NCI-H2227 (cell line): Measurements from ENCODE around the gene MYO1C.
A peak's percentile ranks its signal among the peaks of the same experiment; 100 is the strongest.
"Not testable (repeated sequence)": the region's sequence is repeated elsewhere in the genome, so short reads cannot be mapped to it uniquely, and the experiment has no call there.

Source experiments
- DNase-seq: peaks from one replicate; lab custom pipeline; 2025; ENCODE audit not compliant: unreplicated experiment; lab: John Stamatoyannopoulos, UW

Gene MYO1C

DNA sequence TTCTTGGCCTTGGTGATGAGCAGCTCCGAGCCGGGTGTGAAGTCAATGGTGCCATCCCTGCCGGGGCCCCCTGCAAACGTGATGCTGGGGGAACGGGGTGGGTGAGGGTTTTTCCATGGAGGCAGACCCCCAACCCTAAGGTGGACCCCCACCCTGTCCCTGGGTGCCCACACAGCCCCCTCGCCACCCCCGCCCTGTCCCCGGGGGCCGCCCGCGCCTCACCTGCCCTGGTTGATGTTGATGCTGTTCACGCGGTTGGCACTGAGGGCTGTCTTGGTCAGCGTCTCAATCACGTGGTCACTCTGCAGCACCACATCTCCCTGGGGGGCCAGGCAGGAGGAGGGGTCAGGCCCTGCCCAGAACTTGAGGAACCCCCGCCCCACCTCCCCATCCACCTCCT is 25.2 kb downstream of the MYO1C start:
- DNase-seq: no peak

DNA sequence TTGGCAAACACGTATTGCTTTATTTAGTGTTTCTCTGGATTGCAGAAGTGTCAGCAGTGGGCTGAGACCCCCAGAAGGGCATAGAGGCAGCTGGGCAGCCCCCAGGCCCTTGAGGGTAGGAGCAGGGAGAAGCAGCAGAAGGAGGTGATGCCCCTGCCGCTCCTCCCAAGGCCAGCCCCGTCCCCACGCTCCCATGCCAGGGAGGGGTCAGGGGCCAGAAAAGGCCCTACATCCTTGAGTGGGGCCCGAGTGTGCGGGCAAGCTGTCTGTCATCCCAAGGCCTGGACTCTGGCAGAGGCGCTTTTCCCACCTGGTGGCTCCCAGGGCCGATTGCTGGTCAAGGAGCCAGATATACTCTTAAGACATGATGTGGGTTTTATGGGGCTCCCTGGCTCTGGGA is 28.3 kb downstream of the MYO1C start:
- DNase-seq: no peak

DNA sequence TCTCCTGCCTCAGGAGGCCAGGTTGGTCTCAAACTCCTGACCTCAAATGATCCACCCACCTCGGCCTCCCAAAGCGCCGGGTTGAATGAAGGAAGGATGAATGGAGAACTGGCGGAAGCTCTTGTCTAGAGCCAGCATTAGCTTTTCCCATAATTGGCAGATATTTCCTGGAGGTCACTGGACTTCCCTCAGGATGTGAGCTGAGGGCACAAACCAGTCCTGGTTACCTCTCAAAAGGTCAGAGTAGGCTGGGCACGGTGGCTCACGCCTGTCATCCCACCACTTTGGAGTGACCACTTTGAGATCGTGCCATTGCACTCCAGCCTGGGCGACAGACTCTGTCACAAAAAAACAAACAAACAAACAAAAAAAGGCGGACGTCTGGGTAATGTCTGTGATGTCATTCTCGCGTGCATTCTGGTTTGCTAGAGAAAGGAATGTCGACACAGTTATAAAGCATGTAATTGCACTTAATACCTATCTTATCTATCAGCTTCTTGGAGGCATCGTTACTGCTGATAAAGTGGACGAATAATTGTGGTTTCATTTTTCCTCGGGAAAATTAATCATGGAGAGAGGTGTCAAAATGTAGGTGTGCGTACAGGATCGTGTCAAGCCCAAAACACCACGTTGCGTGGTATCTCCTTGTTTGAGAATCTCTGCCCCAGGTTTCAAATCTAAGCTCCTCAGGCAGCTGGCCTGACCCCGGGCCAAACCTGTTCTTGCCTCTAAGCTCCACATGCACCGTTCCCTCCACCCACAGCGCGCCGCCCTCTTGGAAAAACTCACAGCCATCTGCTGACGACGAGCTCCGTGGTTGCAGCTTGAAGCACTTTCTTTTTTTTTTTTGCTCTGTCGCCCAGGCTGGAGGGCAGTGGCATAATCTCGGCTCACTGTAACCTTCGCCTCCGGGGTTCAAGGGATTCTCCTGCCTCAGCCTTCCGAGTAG is 30.0 kb downstream of the MYO1C start:
- DNase-seq: peak; percentile 6

DNA sequence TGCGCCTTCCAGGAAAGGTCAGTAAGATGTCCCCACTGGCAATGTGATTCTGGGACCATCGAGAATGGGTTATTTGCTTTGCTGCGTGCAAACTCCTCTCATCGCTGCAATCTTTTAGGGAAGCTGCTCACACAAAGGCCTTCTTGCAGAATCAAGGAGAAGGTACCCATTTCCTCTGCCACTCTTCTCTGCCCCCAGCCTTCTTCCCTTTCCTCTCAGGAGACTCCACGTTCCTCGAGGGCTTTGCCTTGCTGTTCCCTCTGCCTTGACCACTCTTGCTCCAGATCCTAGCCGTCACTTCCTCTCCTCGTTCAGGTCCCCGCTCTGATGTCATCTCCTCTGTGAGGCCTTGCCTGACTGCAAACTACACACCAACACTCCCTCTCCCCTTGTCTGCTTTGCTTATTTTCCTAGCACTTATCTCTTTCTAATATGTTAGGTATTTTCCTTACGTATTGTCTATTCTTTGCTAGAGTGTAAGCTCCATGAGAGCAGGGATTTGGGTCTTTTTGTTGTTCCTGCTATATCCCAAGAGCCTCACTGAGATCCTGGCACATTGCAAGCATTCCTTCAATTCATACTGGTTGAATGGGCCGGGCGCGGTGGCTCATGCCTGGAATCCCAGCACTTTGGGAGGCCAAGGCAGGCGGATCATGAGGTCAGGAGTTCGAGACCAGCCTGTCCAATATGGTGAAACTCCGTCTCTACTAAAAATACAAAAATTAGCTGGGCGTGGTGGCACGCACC is 31.1 kb downstream of the MYO1C start:
- DNase-seq: no peak

DNA sequence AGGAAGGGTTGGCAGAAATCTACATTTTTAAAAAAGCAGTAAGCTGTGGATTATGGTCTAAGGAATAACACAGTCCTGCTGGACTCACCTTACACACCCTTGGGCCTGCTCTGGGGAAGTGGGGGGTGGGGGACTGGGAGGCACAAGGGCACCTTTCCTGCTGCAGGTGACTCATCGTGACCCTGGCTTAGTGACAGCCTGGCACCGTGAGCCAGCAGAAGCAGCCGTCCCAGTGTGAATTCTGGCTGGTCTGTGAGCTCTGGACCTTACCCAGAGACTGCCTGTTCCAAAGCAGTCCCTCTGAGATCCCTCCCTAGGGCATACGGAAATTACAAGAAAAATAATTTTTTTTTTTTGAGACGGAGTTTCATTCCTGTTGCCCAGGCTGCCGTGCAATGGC is 32.3 kb downstream of the MYO1C start:
- no peak for DNase-seq

DNA sequence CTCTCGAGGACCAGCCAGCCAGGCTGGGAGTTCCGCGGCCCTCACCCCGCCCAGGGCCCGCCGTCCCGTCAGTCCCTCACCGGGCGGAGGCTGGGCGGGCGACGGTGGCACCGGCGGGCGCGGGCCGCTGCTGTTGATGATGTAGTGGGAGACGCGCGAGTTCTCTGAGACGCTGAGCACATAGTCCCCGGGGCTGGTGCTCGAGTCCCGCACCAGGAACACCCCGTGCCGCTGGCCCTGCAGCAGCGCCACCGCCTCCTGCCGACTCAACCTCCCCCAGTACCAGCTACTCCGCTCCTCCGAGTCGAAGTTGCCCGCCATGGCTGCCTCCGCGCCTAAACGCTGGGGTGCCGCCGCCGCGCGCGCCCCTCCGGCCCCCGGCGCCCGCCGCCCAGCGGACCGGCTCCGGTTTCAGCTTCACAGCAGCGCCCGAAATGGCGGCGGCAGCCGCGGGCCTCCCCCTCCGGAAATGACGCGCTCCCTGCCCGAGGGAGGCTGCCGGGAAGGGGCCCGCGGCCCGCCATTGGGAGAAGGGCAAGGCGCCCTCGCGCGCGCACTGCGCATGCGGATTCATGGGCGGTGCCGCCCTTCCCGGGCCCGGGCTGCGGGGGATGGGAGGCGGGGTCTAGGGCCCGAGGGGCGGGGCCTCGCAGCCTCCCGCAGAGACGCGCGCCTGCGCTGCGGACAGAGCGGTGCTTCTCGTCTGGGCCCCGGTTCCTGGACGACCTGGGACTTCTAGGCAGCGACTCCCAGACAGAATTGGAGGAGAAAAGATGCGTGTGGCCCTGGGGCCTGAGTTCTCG is 36.5 kb downstream of the MYO1C start, which contains the start of gene CRK:
TSS of gene CRK (minus strand) at position 436 of the 803 bp plus-strand sequence. CDS start at position 321, 115 bp downstream.
- peak; percentile 96 for DNase-seq

DNA sequence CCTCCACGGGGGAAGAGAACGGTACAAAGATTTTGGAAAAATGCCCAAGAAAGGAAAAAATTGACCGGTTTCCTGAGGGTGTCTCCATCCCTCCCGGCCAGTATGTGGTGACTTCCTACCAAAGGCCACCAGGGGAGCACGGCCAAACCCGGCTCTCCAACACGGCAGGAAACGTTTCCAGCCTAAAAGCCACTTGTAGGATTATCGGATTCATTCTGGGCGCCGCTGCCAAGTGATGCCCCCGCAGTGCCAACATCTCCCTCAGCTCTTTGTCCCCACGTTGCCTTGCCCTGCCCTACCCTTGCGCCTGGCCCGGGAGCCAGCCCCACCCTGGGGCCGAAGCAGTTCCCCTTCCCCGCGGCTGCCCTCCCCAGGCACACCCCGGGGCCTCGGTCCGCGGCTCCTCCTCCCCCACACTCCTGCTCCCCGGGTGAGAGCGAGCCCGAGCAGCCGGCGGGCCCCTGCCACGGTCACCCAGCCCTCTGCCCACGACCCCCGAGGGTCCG is 37.1 kb downstream of the MYO1C start:
- DNase-seq: peak; percentile 55

DNA sequence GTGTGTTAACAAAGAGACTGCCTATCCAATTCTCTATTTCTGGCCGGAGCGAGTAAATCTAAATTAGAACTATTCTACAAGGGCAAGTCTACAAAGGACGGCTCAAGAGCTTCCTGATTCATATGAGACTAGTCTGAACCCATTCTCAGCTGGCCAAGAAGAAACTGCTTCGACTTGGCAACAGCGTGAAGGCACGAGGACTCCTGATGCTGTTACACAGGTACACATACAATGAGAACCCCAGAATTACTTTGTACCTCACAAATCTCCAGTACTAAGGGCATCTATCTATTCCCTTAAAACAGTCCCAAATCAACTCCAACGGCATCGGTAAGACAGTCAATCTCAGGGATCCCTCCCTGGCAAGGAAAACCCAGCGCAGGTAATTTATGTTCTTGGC is 37.9 kb downstream of the MYO1C start:
- DNase-seq: no peak

DNA sequence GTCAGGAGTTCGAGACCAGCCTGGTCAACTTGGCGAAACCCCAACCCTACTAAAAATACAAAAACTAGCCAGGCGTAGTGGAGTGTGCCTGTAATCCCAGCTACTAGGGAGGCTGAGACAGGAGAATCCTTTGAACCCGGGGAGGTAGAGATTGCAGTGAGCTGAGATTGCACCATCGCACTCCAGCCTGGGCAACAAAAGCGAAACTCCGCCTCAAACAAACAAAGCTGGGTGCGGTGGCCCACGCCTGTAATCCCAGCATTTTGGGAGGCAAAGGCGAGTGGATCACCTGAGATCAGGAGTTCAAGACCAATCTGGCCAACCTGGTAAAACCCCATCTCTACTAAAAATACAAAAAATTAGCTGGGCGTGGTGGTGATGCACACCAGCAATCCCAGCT is 38.8 kb downstream of the MYO1C start:
- not testable (repeated sequence) for DNase-seq

DNA sequence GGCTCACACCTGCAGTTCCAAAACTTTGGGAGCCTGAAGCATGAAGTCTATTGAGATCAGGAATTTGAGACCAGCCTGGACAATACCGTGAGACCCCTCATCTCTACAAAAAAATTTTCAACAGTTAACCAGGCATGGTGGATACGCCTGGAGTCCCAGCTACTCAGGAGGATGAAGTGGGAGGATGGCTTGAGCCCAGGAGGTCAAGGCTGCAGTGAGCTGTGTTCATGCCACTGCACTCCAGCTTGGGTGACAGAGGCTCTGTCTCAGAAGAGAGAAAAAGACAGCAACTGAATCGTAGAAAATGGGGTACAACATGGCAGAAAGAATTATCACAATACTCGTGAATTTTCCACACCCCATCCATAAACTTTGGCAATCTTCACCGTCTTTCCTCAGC is 39.6 kb downstream of the MYO1C start:
- no peak for DNase-seq

DNA sequence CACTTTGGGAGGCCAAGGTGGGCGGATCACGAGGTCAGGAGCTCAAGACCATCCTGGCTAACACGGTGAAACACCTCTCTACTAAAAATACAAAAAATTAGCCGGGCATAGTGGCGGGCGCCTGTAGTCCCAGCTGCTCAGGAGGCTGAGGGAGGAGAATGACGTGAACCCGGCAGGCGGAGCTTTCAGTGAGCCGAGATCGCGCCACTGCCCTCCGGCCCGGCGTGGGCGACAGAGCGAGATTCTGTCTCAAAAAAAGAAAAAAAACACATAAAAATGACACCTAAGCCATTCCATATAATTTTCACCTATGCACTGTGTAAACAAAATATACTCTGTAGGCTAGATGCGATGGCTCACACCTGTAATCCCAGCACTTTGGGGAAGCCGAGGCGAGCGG is 42.2 kb downstream of the MYO1C start:
- DNase-seq: not testable (repeated sequence)

DNA sequence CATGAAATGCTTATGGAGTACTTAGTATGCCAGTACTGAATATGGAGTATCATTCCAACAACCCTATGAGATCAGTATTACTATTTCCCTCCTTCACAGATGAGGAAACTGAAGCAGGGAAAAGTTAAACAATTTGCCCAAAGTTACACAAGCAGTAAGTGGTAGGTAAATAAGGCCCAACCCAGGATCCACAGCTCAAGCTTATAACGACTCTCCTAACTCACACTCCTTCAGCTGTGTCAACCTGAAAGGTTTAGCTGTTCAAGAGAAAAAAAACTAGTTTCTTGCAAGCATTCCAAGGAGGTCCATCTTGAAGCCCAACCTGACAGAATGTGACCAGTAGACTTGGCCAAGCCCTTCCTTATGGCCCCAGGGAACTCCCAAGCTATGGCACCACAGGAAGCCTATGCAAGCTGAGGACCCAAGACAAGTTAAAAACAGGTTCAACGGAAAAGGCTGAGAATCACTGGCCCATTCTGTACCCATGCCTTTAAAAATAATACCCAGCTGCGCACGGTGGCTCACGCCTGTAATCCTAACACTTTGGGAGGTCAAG is 43.0 kb downstream of the MYO1C start:
- DNase-seq: no peak

DNA sequence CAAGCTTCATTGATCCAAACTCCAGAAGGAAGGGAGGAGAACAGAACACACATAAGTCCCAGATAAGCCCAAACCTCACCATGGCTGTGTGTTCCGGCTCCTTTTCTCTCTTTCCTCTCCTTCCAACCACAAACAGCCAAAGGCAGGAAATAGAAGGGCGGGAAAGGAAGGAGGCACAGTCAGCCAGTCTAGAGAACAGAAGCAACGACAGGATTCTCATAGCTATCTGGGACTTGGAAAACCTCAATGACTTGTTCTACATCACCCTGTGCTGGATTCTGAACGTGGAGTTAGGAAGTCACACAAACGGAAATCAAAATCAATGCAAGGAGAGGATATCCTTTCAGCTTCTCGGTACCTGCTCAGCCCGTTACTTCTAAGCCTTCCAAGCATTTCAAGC is 45.4 kb downstream of the MYO1C start:
- DNase-seq: no peak

DNA sequence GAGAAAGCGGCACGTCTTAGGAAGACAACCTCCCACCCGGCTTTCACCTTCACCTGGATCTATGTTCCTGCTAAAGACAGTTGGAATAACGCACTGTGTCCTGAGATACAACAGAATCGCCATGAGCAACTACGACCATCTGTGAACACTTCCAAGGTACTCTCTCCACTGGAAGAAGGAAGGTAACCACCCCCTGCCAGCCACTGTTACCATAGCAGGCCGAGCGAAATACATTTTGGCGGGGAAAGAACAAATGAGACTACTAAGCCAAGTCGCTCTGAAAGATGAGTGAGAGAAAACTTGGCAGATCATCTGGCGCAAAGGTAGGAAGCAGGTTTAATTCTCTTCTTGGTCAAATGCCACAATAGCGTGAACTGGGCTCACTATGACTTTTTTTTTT is 46.3 kb downstream of the MYO1C start:
- no peak for DNase-seq

DNA sequence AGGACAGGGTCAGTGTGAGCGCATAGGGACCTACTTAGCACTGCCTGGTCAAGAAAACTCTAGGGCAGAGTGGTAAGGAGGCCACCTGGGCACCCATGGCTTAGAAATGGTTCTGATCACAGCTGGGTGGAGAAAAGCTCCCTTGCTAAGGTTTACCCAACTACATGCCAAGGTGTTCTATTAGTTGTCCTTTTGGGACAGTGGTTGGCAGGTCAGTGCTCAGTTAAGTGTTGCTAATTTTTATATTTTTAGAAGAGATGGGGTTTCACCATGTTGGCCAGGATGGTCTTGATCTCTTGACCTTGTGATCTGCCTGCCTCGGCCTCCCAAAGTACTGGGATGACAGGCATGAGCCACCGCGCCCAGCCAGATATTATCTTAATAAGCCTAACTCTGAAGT is 46.8 kb downstream of the MYO1C start:
- DNase-seq: not testable (repeated sequence)

DNA sequence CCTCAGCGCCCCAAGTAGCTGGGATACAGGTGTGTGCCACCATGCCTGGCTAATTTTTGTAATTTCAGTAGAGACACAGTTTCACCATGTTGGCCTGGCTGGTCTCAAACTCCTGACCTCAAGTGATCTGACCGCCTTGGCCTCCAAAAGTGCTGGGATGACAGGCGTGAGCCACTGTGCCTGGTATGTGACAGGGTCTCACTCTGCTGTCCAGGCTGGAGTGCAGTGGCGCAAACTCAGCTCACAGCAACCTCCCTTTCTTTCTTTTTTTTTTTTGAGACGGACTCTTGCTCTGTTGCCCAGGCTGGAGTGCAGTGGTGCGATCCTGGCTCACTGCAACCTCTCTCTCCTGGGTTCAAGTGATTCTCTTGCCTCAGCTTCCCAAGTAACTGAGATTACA is 49.8 kb downstream of the MYO1C start:
- DNase-seq: not testable (repeated sequence)

DNA sequence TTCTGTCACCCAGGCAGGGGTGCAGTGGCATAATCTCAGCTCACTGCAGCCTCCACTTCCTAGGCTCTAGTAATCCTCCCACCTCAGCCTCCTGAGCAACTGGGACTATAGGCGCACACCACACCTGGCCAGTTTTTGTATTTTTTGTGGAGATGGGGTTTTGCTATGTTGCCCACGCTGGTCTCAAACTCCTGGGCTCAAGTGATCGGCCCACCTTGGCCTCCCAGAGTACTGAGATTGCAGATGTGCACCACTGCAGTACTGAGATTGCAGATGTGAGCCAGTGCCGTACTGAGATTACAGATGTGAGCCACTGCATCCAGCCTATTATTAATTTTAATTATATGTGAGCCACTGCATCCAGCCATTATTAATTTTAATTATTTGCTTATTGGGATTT is 50.3 kb downstream of the MYO1C start:
- DNase-seq: no peak

DNA sequence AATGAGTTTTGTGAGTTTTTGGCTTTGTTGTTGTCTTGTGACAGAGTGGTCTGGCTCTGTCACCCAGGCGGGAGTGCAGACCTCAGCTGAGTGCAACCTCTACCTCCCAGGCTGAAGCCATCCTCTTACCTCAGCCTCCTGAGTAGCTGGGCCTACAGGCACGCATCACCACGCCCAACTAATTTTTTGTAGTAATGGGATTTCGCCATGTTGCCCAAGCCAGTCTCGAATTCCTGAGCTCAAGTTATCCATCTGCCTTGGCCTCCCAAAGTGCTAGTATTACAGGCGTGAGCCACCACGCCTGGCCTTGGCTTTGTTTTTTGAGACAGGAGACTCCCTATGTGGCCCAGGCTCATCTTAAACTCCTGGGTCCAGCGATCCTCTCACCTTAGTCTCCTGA is 51.6 kb downstream of the MYO1C start:
- DNase-seq: no peak

DNA sequence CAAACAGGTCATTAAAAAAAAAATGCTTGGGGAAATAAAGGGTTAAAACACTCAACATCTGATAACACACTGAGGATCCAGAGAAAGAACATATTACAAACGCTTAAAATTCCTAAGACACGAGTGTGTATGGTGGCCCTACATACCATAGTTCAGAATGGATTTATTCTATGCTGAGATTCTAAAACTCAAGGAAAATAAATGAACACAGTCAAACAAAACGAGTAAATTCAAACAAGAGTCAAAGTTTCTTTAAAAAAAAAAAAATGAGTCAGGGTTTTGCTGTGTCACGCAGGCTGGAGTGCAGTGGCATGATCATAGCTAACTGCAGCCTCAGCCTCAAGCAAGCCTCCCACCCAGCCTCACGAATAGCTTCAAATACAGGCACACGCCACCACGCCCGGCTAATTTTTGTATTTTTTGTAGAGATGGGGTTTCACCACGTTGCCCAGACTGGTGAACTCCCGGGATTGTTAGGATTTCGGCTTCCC is 53.8 kb downstream of the MYO1C start:
- no peak for DNase-seq

DNA sequence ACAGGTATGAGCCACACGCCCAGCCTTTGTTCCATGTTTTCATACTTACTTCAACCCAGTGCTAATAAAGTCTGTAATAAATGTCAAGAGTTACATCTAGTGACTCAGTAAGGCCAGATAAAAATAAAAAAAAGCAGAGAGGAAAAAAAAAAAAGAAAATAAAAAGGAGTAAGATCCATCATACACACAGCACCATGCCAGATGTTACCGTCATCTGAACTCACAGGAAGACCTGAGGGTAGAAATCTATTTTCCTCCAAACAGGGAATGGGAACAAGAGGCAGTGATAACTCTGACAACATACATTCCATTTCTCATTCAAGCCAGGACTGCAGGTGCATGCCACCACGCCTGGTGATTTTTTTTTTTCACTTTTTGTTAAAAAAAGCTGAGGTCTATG is 57.2 kb downstream of the MYO1C start:
- DNase-seq: no peak

DNA sequence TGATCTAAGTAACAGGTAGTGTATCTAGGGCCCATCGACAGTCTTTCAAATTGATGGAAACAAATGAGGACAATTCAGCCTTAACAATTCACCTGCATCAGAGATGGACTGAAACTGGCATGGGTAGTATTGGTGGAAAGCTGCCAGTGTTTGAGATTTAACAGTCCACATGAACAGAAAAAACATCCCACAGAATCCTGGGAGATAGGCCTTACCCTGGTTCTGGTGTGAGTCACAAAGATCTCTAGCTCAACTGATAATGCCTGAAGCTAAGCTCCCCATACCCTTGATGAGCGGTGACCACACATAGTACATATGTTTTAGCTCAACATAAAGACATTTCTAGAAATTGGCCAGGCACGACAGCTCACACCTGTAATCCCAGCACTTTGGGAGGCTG is 58.3 kb downstream of the MYO1C start:
- DNase-seq: no peak
